Memory B cell (primary cell): ENCODE measurements around the gene FBXO36.
"Not testable (repeated sequence)": the region's sequence is repeated elsewhere in the genome, so short reads cannot be mapped to it uniquely, and the experiment has no call there.

ENCODE experiments used
- ATAC-seq: fragments of 150-1000 bp; cut with Tn5 transposase; 2 replicates; pipeline ENCODE4 v1.10.0; 2021; ENCODE audit warnings: low read depth, mild to moderate bottlenecking, moderate library complexity
- DNase-seq, 2 donors: peaks; one replicate each; pipeline ENCODE4 v3.0.0; 2022; ENCODE audit warnings: low spot score in 2 of 2
- H3K27ac Mint-ChIP-seq: one replicate; pipeline ENCODE4 v1.8.0; 2022; ENCODE audit warnings: mild to moderate bottlenecking, moderate library complexity, mixed read lengths
- H3K27me3 Mint-ChIP-seq: one replicate; pipeline ENCODE4 v1.8.0; 2022; ENCODE audit warnings: mixed read lengths
- H3K36me3 Mint-ChIP-seq: one replicate; pipeline ENCODE4 v1.8.0; 2022; ENCODE audit warnings: mild to moderate bottlenecking, mixed read lengths
- H3K4me1 Mint-ChIP-seq: one replicate; pipeline ENCODE4 v1.8.0; 2022; ENCODE audit warnings: mixed read lengths
- H3K4me3 Mint-ChIP-seq: one replicate; pipeline ENCODE4 v1.8.0; 2022; ENCODE audit warnings: mild to moderate bottlenecking, moderate library complexity, mixed read lengths
- H3K9me3 Mint-ChIP-seq: one replicate; pipeline ENCODE4 v1.8.0; 2022; ENCODE audit warnings: mixed read lengths

FBXO36 gene

DNA sequence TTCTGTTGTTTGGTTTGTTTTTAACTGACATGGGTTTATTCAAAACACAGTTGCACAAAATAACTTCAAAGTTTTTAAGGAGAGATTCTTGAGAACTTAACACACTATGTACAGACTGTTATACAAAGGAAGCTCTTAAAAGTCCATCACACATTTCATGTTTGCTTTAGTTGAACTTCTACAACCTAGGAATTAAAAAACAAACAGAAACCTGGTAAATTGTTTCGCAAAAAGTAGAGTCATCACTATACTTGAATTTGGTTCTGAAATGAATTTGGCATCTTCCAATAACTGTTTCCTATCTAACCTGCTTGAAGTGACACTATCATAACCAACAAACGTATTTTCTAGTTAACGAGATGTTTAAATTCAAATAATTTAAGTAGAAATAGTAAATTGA lies 22.3 kb upstream of the FBXO36 start:
- Mint-ChIP-seq H3K27me3 (no peaks in the 10 kb centered on the region), H3K27ac (no peak overlapping the region), H3K36me3 (peaks cover 20% of the 10 kb centered on the region), H3K4me3 (no peak overlapping the region), H3K4me1 (peaks cover 27% of the 10 kb centered on the region), H3K9me3 (no peaks in the 10 kb centered on the region)
- ATAC-seq, result no peak
- DNase-seq, result no peak

DNA sequence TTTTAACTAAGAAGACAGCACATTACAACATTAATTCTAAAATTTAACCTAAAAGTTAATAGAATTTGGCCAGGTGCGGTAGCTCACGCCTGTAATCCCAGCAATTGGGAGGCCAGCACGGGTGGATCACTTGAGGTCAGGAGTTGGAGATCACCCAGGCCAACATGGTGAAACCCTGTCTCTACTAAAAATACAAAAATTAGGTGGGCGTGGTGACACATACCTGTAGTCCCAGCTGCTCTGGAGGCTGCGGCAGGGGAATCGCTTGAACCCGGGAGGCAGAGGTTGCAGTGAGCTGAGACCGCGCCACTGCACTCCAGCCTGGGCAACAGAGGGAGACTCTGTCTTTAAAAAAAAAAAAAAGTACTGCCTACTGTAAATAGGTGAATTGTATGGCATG lies 21.8 kb upstream of the FBXO36 start:
- not testable (repeated sequence) for H3K4me3 Mint-ChIP-seq, ATAC-seq, H3K27me3 Mint-ChIP-seq, H3K27ac Mint-ChIP-seq, H3K9me3 Mint-ChIP-seq, DNase-seq
- Mint-ChIP-seq H3K36me3 (peaks cover 20% of the 10 kb centered on the region), H3K4me1 (peaks cover 26% of the 10 kb centered on the region)

DNA sequence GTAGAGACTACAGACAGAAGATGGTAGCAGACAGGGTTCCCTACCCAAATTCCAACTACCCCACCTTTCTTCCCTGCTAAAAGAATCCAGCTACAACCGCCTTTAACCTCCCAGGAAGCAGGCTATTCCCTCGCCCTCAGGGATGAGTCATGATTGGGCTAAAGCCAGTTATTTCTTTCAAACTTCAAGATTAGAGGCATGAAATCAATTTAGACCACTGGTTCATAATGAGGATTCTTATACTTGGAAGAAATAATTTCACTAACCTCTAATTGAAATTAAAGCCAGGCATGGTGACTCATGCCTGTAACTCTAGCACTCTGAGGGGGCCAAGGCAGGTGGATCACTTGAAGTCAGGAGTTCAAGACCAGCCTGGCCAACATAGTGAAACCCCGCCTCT lies 20.5 kb upstream of the FBXO36 start:
- Mint-ChIP-seq H3K4me1 (peaks cover 24% of the 10 kb centered on the region), H3K27me3 (no peaks in the 10 kb centered on the region), H3K4me3 (no peak overlapping the region), H3K9me3 (no peaks in the 10 kb centered on the region), H3K36me3 (peaks cover 20% of the 10 kb centered on the region), H3K27ac (no peak overlapping the region)
- DNase-seq (no peak), ATAC-seq (no peak)

DNA sequence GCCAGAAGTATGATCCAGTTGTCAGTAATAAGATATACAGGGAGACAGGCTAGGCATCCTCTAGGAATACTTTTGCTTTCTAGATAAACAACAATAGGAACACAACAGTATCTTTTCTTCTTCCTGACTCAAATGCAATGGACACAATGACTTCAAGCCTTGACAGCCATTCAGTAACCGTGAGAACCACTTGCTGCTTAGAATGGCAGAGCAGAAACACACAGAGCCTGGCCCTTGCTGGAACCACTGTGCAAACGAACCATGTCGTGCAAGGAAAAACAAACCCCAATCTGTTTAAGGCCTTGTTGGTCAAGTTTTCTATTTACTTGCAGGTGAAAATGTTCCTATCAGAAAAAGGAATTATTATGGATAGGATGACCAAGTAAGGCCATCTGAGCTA lies 19.3 kb upstream of the FBXO36 start:
- no peak for ATAC-seq
- Mint-ChIP-seq H3K27me3 (no peaks in the 10 kb centered on the region), H3K4me3 (no peak overlapping the region), H3K36me3 (peaks cover 19% of the 10 kb centered on the region), H3K4me1 (peaks cover 20% of the 10 kb centered on the region), H3K9me3 (no peaks in the 10 kb centered on the region), H3K27ac (no peak overlapping the region)
- DNase-seq, result no peak

DNA sequence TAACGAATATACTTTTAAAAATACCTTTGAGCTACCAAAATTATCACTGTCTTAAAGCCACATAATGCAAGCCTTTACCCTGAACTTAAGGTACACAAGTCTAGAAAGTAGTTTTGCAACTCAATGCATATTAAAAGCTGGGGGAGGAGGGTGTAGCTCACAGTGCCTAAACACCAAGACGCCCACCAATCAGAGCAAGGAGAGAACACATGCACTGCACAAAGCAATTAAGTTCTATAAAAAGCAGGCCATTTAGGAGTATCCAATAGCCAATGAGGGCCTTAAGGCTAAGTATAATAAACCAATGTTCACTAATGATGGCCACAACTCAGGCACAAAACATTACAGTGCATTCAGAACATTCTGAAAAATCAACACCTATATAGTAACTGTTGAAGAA lies 16.7 kb upstream of the FBXO36 start:
- Mint-ChIP-seq H3K4me1 (peaks cover 14% of the 10 kb centered on the region), H3K4me3 (no peak overlapping the region), H3K27ac (no peak overlapping the region), H3K27me3 (no peaks in the 10 kb centered on the region), H3K9me3 (no peaks in the 10 kb centered on the region), H3K36me3 (peaks cover 13% of the 10 kb centered on the region)
- DNase-seq (no peak), ATAC-seq (no peak)

DNA sequence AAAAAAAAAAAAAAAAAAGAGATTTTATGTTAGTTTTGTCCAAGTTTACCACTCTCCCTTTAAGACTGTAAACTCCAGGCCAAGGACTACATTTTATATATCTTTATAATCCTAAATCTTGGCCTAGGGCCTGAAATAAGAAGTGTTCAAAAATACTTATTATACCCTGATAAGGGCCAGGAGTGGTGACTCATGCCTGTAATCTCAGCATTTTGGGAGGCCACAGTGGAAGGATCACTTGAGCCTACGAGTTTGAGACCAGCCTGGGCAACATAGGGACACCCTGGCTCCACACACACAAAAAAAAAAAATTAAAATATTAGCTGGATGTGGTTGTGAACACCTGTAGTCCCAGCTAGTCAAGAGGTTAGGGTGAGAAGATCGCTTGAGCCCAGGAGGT lies 13.2 kb upstream of the FBXO36 start:
- Mint-ChIP-seq H3K27me3 (no peaks in the 10 kb centered on the region), H3K4me1 (peaks cover 22% of the 10 kb centered on the region), H3K36me3 (peaks cover 5% of the 10 kb centered on the region), H3K4me3 (no peak overlapping the region), H3K27ac (no peak overlapping the region), H3K9me3 (no peaks in the 10 kb centered on the region)
- DNase-seq, result no peak
- no peak for ATAC-seq

DNA sequence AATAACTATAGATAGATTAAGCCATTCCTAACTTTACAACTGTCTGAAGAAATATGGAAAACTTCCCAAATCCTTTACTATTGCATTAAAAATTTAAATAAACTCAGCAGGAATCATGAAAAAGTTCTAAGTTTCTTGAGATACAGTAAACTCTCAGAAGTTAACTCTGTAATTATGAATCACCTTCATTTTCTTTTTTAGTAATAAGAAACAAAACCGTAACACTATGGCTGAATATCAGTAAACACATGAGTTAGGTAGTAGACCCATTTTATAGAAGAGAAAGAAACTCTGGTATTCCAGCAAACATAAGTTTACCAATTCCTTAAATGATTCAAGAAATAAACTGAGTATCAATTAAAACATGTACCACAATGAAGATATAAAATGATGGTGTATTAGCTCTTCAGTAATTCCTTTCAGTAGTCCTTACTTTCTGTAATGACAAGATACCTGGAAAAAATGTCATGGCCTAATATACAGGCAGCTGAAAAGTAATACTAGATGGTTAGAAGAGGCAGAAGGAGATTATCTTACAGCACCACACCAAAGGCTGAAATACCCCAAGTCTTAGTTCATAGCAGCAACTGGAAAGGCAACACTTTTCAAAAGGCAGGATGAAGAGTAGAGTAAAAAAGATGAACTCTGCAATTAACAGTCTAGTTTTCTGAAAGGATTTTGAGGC lies 12.0 kb upstream of the FBXO36 start:
- DNase-seq (no peak), ATAC-seq (no peak)
- Mint-ChIP-seq H3K27me3 (no peaks in the 10 kb centered on the region), H3K27ac (peak overlapping the region; percentile 78), H3K9me3 (no peaks in the 10 kb centered on the region), H3K36me3 (peaks cover 3% of the 10 kb centered on the region), H3K4me1 (peaks cover 26% of the 10 kb centered on the region), H3K4me3 (no peak overlapping the region)

DNA sequence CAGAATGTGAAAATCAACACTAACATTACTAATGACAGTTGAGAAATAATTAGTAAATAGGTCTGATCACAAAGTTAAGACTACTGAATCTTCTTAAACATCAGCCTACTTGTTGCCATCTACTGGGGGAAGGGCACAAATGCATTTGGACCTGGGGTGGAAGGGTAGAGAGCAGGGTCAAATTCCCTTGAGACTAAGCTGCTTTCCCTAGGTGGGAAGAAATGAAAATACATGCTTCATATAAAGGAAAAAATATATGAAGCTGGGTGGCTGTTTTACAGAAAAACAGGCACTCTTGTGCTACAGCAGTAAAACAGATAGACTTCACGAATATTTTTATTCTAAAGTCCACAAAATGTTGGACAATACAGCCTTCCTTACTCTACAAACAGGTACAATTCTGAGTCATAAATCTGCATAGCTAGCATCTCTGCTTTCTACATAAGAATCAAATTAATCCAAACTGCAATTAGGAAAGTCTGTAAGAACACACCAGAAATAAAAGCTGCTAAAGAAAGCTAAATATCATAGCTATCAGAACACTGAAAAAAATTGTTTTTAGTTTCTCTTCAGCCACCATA lies 11.4 kb upstream of the FBXO36 start:
- no peak overlapping the region for H3K4me3 Mint-ChIP-seq
- DNase-seq, result peak in 1 of 2 donors; percentile 14
- peaks cover 3% of the 10 kb centered on the region for H3K36me3 Mint-ChIP-seq
- no peaks in the 10 kb centered on the region for H3K27me3 Mint-ChIP-seq
- peak; percentile 85 for ATAC-seq
- peaks cover 29% of the 10 kb centered on the region for H3K4me1 Mint-ChIP-seq
- H3K27ac Mint-ChIP-seq, result peak overlapping the region; percentile 78
- no peaks in the 10 kb centered on the region for H3K9me3 Mint-ChIP-seq

- Mint-ChIP-seq H3K4me3 (peak overlapping the region; percentile 46), H3K4me1 (peaks cover 35% of the 10 kb centered on the region), H3K36me3 (peaks cover 8% of the 10 kb centered on the region), H3K9me3 (no peaks in the 10 kb centered on the region), H3K27ac (peak overlapping the region; percentile 74), H3K27me3 (no peaks in the 10 kb centered on the region)
- ATAC-seq, result peak; percentile 59
- DNase-seq, result no peak
Measured at GRCh38 chr2:229914171-229914570, 8.1 kb upstream of the FBXO36 start.

DNA sequence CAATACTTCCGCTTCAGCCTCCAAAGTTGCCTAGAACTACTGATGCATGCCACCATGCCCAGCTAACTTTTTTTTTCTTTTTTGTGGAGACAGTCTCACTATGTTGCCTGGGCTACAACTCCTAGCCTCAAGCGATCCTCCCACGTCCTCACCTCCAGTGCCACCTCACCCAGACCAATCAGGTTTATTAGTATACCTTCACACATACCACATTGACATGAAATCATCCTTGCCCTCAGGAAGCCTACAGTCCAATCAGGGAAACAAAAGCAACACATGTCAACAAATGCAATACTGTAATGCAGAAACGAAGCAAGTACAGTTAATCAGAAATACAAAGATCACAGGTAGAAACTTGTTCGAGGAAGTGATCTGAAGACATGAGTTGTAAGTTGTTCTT lies 4.5 kb upstream of the FBXO36 start:
- no peak for ATAC-seq

DNA sequence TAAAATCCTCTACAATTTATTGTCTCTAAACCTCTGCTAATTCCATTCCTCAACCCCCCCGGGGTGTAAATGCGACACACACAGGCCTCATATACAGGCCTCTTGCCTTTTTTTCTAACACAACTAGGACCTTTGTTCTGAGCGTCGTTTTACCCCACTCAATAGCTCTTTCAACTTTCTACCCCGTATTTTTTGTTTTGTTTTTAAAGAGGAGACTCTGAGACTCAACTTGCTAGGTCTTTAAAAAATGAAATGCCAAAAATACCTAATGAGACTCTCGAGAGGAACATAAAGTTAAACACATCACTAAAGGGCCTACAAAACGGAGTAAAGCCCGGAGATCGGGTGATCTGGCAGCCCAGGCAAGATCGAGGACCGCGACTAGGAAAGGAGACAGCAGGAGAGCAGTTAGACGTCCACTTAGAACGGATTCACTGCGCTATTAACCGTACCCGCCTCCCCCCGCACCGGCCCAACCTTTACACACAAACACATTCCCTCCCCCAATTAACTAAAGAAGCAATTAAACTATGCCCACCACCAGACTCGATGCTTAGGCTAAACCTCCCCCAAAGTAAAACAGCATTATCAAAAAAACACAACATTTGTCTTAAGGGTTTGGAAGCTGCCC lies 2.2 kb upstream of the FBXO36 start:
- H3K4me1 Mint-ChIP-seq, result peaks cover 28% of the 10 kb centered on the region
- peaks cover 8% of the 10 kb centered on the region for H3K36me3 Mint-ChIP-seq
- no peaks in the 10 kb centered on the region for H3K9me3 Mint-ChIP-seq
- no peaks in the 10 kb centered on the region for H3K27me3 Mint-ChIP-seq
- H3K27ac Mint-ChIP-seq, result peak overlapping the region; percentile 94
- H3K4me3 Mint-ChIP-seq, result peak overlapping the region; percentile 89
- ATAC-seq (no peak), DNase-seq (peak; percentile 20 to 24)

More for the DNA sequence above, 4.5 kb upstream of the FBXO36 start:
- H3K27me3 Mint-ChIP-seq, result no peaks in the 10 kb centered on the region
- DNase-seq, result no peak
- H3K36me3 Mint-ChIP-seq, result peaks cover 8% of the 10 kb centered on the region
- no peak overlapping the region for H3K4me3 Mint-ChIP-seq
- H3K9me3 Mint-ChIP-seq, result no peaks in the 10 kb centered on the region
- peak overlapping the region; percentile 15 for H3K27ac Mint-ChIP-seq
- H3K4me1 Mint-ChIP-seq, result peaks cover 38% of the 10 kb centered on the region

DNA sequence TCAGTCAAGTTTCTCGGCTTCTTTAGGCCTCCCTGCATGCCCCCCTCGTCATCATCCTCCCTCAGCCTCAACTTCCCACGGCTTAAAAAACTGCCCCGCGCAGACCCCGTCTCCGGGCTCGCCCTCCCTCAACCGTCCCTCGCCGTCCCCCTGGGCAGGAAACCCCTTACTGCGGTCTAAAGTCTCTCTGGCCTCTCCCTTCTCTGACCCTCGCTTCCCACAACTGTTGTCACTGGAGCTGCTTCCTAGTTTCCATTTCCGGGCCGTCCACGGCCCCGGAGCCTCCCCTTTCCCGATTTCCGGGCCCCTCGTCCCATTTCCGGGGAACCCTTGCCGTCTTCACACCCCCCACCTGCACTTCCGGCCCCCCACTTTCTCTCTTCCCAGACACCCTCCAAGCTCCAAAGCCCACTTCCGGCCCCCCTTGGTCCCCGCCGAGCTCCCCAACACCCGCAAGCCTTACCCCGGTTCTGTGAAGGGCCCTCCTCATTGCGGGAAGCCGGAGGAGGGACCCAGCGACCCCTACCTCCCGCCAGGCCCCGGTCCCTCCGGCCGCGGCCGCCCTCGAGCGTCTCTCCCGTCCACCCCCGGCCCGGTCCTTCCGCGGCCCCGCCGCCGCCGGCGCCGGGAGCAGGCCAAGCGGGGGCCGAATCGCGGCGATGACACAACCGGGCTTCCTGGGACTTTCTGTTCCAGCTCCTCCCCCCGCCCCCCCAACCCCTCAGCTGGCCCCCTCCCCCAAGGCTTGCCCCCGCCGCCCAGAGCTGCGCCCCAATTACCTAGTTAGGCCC lies 1.0 kb upstream of the FBXO36 start:
- ATAC-seq, result peak; percentile 14
- DNase-seq, result no peak
- Mint-ChIP-seq H3K27me3 (no peaks in the 10 kb centered on the region), H3K36me3 (peaks cover 8% of the 10 kb centered on the region), H3K9me3 (no peaks in the 10 kb centered on the region), H3K27ac (peak overlapping the region; percentile 94), H3K4me3 (peak overlapping the region; percentile 89), H3K4me1 (peaks cover 25% of the 10 kb centered on the region)

- Mint-ChIP-seq H3K9me3 (no peaks in the 10 kb centered on the region), H3K27ac (peak within 1 kb of the TSS; percentile 94), H3K27me3 (no peaks in the 10 kb centered on the region), H3K4me1 (peaks cover 25% of the 10 kb centered on the region), H3K36me3 (peaks cover 8% of the 10 kb centered on the region), H3K4me3 (peak within 1 kb of the TSS; percentile 89)
- DNase-seq, result peak; percentile 94 to 98
- peak; percentile 76 for ATAC-seq
Measured at GRCh38 chr2:229921892-229922448, 333 bp upstream of the FBXO36 start, which contains the start of gene TRIP12. TSS of gene TRIP12 (minus strand) at chr2:229922009. CDS start at chr2:229880079, 41,930 bp downstream.

DNA sequence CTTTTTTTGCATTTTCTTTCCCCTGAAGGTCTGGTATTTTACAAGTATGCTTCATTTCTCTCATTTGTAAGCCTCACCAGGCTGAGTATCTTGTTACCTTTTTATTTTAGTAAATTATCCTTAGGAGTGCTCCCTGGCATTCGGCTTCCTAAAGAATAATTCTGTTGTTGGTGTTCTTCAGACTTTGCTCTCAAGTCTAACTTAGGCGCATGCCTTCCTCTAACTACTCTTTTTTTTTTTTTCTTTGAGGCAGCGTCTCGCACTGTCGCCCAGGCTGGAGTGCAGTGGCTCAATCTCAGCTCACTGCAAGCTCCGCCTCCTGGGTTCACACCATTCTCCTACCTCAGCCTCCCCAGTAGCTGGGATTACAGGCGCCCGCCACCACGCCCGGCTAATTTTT lies 2.2 kb downstream of the FBXO36 start:
- H3K27me3 Mint-ChIP-seq, H3K9me3 Mint-ChIP-seq, H3K36me3 Mint-ChIP-seq, H3K27ac Mint-ChIP-seq, DNase-seq, ATAC-seq: not testable (repeated sequence)
- Mint-ChIP-seq H3K4me3 (peak overlapping the region; percentile 11), H3K4me1 (peaks cover 16% of the 10 kb centered on the region)
